Panc1 (cell line): ENCODE results near the gene MAP1B.

Experiments used
- CTCF ChIP-seq: fragments of 450-650 bp; IDR thresholded peaks from 2 replicates; pipeline ENCODE4 v1.5.1; 2017; ENCODE audit warnings: mild to moderate bottlenecking
- POLR2AphosphoS5 ChIP-seq: IDR thresholded peaks from 2 replicates; pipeline ENCODE4 v1.6.1; 2012; ENCODE audit warnings: mild to moderate bottlenecking, low read depth, low read length, moderate library complexity
- REST ChIP-seq, 2 experiments: IDR thresholded peaks; 2 replicates each; pipeline ENCODE4 v1.6.1; 2011 to 2012; ENCODE audit warnings: low read depth in 2 of 2, control low read depth in 1 of 2, low read length in 1 of 2, mild to moderate bottlenecking in 1 of 2, moderate library complexity in 1 of 2; ENCODE audit not compliant: insufficient read depth in 1 of 2
- SIN3A ChIP-seq: IDR thresholded peaks from 2 replicates; pipeline ENCODE4 v1.6.1; 2012; ENCODE audit warnings: low read depth, mild to moderate bottlenecking, low read length, moderate library complexity, borderline replicate concordance; ENCODE audit not compliant: insufficient read depth
- TCF7L2 ChIP-seq: IDR thresholded peaks from 2 replicates; pipeline ENCODE4 v1.6.1; 2011; ENCODE audit warnings: mild to moderate bottlenecking, low read depth, low read length, inconsistent platforms

DNA sequence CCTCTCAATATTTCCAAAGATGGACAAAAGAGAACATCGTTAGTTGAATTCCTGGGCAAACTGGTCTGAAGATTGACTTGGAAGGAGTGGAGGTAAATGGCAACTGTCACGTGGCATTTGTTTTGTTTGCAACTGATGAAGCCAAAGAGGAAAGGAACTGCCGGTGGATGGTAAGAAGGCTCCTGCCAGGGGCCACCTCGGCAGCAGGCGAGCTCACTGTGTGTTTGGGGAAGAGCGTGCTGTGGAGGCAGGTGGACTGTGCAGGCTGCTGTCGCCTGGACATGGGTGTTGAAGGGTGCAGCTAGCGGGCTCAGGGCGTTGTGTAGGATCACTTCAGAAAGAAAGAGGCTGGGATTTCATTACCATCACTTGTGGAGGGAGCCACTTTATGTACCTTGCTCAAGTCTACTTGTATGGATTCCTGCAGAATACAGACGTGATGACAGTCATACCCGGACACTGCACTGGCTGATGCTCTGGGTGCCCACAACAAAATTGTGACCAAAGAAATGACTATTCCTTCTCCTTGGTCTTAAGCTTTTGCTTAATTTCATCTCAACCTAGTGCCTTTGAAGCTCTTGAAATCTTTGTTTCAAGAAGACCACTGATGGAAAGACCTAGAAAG lies 72.7 kb downstream of the MAP1B start:
- no peak for TF ChIP-seq CTCF
- TF ChIP-seq POLR2AphosphoS5, result no peak
- TF ChIP-seq REST (IDR thresholded peaks at IDR 0.05; ENCODE audit: insufficient read depth in 1 of 2, low read depth in 2 of 2, low read length in 1 of 2), result no peak
- no peak for TF ChIP-seq TCF7L2
- TF ChIP-seq SIN3A, result no peak
